Measurements from ENCODE around the gene ANXA4. TPM values are rescaled to one million over a fixed set of nuclear protein-coding genes. Genes with fewer than 3 reads are reported as not detected.

Gene ANXA4
- total and polyA plus RNA-seq, 2 experiments from 2014 or later: 6.7 to 11.5 TPM

Small RNA genes within 50 kb of the gene (small RNA-seq; reads per million reads assigned to genes)
- not detected for gene RPL23AP92 (ENCODE audit: low replicate concordance)

Other genes starting within 250 kb of the ANXA4 start
- 39.0 TPM in 2 replicates for gene AAK1, start 98.4 kb upstream of the ANXA4 start, total RNA-seq (2014; rRNA removed; shearing (Covaris generic))
- 44.7 and 52.4 TPM in 2 replicates for gene AAK1, start 98.4 kb upstream of the ANXA4 start, polyA plus RNA-seq (2016; fragmentation: Nextera tagmentation; extraction: Ambion mirVana)
- gene GMCL1, start 87.5 kb downstream of the ANXA4 start, total RNA-seq (2014; rRNA removed; shearing (Covaris generic)): 26.9 and 27.3 TPM in 2 replicates
- 27.0 and 27.7 TPM in 2 replicates for gene GMCL1, start 87.5 kb downstream of the ANXA4 start, polyA plus RNA-seq (2016; fragmentation: Nextera tagmentation; extraction: Ambion mirVana)
- gene SNRNP27, start 151.8 kb downstream of the ANXA4 start, total RNA-seq (2014; rRNA removed; shearing (Covaris generic)): 54.3 and 65.2 TPM in 2 replicates
- gene SNRNP27, start 151.8 kb downstream of the ANXA4 start, polyA plus RNA-seq (2016; fragmentation: Nextera tagmentation; extraction: Ambion mirVana): 133 and 135 TPM in 2 replicates
- gene MXD1, start 173.0 kb downstream of the ANXA4 start, total RNA-seq (2014; rRNA removed; shearing (Covaris generic)): 1.5 and 1.8 TPM in 2 replicates
- gene MXD1, start 173.0 kb downstream of the ANXA4 start, polyA plus RNA-seq (2016; fragmentation: Nextera tagmentation; extraction: Ambion mirVana): 3.6 and 3.9 TPM in 2 replicates
- 0.82 and 1.4 TPM in 2 replicates for gene ASPRV1, start 219.5 kb downstream of the ANXA4 start, total RNA-seq (2014; rRNA removed; shearing (Covaris generic))
- 0.54 and 0.60 TPM in 2 replicates for gene ASPRV1, start 219.5 kb downstream of the ANXA4 start, polyA plus RNA-seq (2016; fragmentation: Nextera tagmentation; extraction: Ambion mirVana)